GM12801 (cell line): ENCODE data around the gene HOXB8.

Experiments
- CTCF ChIP-seq: IDR thresholded peaks from one replicate; pipeline ENCODE4 v1.5.1; 2011; ENCODE audit warnings: control low read depth; ENCODE audit not compliant: insufficient read length; ENCODE audit errors: extremely low read depth

HOXB8 gene

GRCh38 chr17:48646183-48647102, 31.4 kb upstream of the HOXB8 start:
- no peak for TF ChIP-seq CTCF

- TF ChIP-seq CTCF = no peak
Measured at GRCh38 chr17:48645639-48646182, 30.6 kb upstream of the HOXB8 start.

GRCh38 chr17:48644910-48645557, 29.9 kb upstream of the HOXB8 start:
- no peak for TF ChIP-seq CTCF

GRCh38 chr17:48644159-48644558, 29.1 kb upstream of the HOXB8 start:
- TF ChIP-seq CTCF = no peak

GRCh38 chr17:48643697-48644012, 28.6 kb upstream of the HOXB8 start:
- TF ChIP-seq CTCF = no peak

GRCh38 chr17:48642843-48643696, 28.0 kb upstream of the HOXB8 start:
- TF ChIP-seq CTCF = no peak
